Measurements from ENCODE around the gene COL18A1.

COL18A1 gene

GRCh38 chr21:45403133-45403824 is 1.7 kb upstream of the COL18A1 start:
- no peak for DNase-seq

GRCh38 chr21:45403825-45404729 is 888 bp upstream of the COL18A1 start:
- no peak for DNase-seq

- no peak for DNase-seq
Observed at GRCh38 chr21:45405271-45405818, 380 bp downstream of the COL18A1 start.

- no peak for DNase-seq
Observed at GRCh38 chr21:45405819-45406762, 1.1 kb downstream of the COL18A1 start.

- DNase-seq = no peak
Observed at GRCh38 chr21:45406801-45407628, 2.0 kb downstream of the COL18A1 start.

- DNase-seq = no peak
Observed at GRCh38 chr21:45407629-45408247, 2.8 kb downstream of the COL18A1 start.

GRCh38 chr21:45408271-45408791 is 3.4 kb downstream of the COL18A1 start:
- DNase-seq = no peak

- DNase-seq = no peak
Observed at GRCh38 chr21:45408801-45409261, 3.9 kb downstream of the COL18A1 start.

- no peak for DNase-seq
Observed at GRCh38 chr21:45409466-45410150, 4.6 kb downstream of the COL18A1 start.

- DNase-seq = no peak
Observed at GRCh38 chr21:45410151-45410864, 5.3 kb downstream of the COL18A1 start.

- DNase-seq = peak; percentile 99
Observed at GRCh38 chr21:45410865-45411809, 6.2 kb downstream of the COL18A1 start.

- DNase-seq = no peak
Observed at GRCh38 chr21:45411810-45412206, 6.8 kb downstream of the COL18A1 start.

- DNase-seq = no peak
Observed at GRCh38 chr21:45412491-45412890, 7.5 kb downstream of the COL18A1 start.

GRCh38 chr21:45412909-45413611 is 8.1 kb downstream of the COL18A1 start:
- DNase-seq = no peak

- no peak for DNase-seq
Observed at GRCh38 chr21:45413922-45414321, 9.0 kb downstream of the COL18A1 start.

GRCh38 chr21:45414396-45415187 is 9.6 kb downstream of the COL18A1 start:
- DNase-seq = no peak

Measured in OCI-M1 (cell line).